ENCODE measurements around the gene DERA. TPM values are rescaled to one million over a fixed set of nuclear protein-coding genes. Genes with fewer than 3 reads are reported as not detected.

The DERA gene
- total and polyA plus RNA-seq, 2 experiments from 2014 or later: 57.2 to 64.7 TPM

DNA sequence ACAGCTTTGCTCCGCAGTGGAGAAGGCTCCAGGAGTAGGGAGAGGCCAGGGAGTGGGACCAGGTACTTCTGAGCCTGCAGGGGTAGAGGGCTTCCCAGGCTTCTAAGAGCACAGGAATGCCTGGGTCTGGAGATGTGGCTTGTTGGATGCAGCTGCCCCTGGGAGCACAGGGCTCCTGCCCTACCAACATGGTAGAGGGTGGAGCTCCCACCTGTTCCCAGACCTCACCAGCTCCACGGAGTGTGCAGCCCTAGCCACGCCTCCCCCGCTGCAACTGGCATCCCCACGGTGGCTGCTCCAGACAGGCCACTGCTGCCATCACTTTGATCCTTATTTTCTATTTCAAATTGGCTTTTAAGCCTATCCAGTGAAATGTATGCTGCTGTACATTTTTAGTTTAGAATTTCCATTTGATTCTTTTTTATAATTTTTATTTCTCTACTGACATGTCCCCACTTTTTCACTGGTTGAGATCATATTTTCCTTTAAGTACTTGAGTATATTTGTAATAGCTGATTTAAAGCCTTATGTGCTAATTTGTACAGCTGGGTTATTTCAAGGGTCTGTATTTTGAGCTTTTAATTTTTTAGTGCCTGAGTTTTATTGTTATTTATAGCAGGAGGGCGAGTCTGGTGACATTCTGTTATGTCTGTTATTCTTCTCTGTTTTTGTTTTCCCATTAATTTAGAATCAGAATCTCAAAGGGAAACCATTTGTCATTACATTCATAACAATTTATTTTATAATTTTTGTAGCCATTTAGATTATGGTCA is 78.0 kb downstream of the DERA start:
- Histone ChIP-seq H3K27ac (no peak overlapping the region), H3K4me2 (no peak overlapping the region), H3K4me3 (no peak overlapping the region), H4K20me1 (ENCODE audit: insufficient read depth, poor library complexity, severe bottlenecking) (no peaks in the 10 kb centered on the region), H2AFZ (no peak overlapping the region), H3K36me3 (replicated peaks; ENCODE audit: insufficient read depth, low read depth) (no peaks in the 10 kb centered on the region), H3K27me3 (no peaks in the 10 kb centered on the region), H3K9me3 (ENCODE audit: low read depth) (no peaks in the 10 kb centered on the region), H3K4me1 (ENCODE audit: insufficient read depth) (peaks cover 2% of the 10 kb centered on the region), H3K79me2 (no peaks in the 10 kb centered on the region), H3K9me2 (replicated peaks; ENCODE audit: insufficient read depth) (no peaks in the 10 kb centered on the region)
- TF ChIP-seq EZH2phosphoT487 (IDR thresholded peaks at IDR 0.05; ENCODE audit: low read depth, severe bottlenecking, unreplicated experiment) (no peak), EZH2 (IDR thresholded peaks at IDR 0.05; ENCODE audit: borderline replicate concordance) (no peak)
- TF ChIP-seq, protein P1, sequence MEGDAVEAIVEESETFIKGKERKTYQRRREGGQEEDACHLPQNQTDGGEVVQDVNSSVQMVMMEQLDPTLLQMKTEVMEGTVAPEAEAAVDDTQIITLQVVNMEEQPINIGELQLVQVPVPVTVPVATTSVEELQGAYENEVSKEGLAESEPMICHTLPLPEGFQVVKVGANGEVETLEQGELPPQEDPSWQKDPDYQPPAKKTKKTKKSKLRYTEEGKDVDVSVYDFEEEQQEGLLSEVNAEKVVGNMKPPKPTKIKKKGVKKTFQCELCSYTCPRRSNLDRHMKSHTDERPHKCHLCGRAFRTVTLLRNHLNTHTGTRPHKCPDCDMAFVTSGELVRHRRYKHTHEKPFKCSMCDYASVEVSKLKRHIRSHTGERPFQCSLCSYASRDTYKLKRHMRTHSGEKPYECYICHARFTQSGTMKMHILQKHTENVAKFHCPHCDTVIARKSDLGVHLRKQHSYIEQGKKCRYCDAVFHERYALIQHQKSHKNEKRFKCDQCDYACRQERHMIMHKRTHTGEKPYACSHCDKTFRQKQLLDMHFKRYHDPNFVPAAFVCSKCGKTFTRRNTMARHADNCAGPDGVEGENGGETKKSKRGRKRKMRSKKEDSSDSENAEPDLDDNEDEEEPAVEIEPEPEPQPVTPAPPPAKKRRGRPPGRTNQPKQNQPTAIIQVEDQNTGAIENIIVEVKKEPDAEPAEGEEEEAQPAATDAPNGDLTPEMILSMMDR (IDR thresholded peaks at IDR 0.05; ENCODE audit: poor library complexity): no peak
- no peak for DNase-seq (ENCODE audit: low spot score)
- 89% methylated on average over 6 of the region's 6 CpGs for WGBS (ENCODE audit: low lambda C conversion rate, missing lambda C conversion rate)

DNA sequence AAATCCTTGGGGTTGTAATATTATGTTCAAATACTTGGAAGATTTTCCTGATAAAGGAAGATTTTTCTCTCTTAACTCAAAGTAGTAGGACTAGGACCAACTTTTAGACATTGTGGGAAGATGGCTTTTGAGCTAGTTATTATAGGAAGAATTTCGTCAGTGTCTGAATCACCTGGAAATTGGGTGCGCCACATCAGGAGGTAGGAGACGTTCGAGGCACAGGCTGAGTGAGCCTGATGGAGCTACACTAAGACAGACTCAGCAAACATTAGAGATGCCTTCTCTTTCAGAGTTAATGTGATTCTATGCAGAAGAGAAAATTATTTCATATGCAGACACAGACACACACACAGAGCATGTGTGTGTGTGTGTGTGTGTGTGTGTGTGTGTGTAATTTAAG is 84.7 kb downstream of the DERA start:
- Histone ChIP-seq H3K27me3 (no peaks in the 10 kb centered on the region), H3K4me3 (no peak overlapping the region), H3K9me2 (replicated peaks; ENCODE audit: insufficient read depth) (no peaks in the 10 kb centered on the region), H3K4me1 (ENCODE audit: insufficient read depth) (peaks cover 6% of the 10 kb centered on the region), H3K79me2 (no peaks in the 10 kb centered on the region), H2AFZ (no peak overlapping the region), H4K20me1 (ENCODE audit: insufficient read depth, poor library complexity, severe bottlenecking) (no peaks in the 10 kb centered on the region), H3K9me3 (ENCODE audit: low read depth) (no peaks in the 10 kb centered on the region), H3K36me3 (replicated peaks; ENCODE audit: insufficient read depth, low read depth) (no peaks in the 10 kb centered on the region), H3K4me2 (no peak overlapping the region), H3K27ac (peak overlapping the region; percentile 25)
- TF ChIP-seq EZH2phosphoT487 (IDR thresholded peaks at IDR 0.05; ENCODE audit: low read depth, severe bottlenecking, unreplicated experiment): no peak
- TF ChIP-seq EZH2 (IDR thresholded peaks at IDR 0.05; ENCODE audit: borderline replicate concordance): no peak
- TF ChIP-seq, protein P1 (IDR thresholded peaks at IDR 0.05; ENCODE audit: poor library complexity): no peak
- DNase-seq (ENCODE audit: low spot score): no peak
- 94% methylated on average over 4 of the region's 4 CpGs for WGBS (ENCODE audit: low lambda C conversion rate, missing lambda C conversion rate)

DNA sequence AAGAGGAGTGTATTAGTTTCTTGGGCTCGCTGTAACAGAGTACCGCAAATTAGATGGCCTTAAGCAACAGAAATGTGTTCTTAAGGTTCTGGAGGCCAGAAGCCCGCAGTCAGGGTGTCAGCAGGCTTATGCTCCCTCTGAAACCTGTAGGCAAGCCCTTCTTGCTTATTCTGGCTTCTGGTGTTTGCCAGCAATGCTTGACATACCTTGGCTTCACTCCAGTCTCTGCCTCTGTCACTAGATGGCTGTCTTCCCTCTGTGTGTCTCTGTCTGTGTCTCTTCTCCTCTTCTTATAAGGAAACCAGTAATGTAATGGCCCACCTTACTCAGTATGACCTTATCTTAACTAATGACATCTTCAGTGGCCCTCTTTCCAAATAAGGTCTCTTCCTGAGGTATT is 85.1 kb downstream of the DERA start:
- Histone ChIP-seq H4K20me1 (ENCODE audit: insufficient read depth, poor library complexity, severe bottlenecking) (no peaks in the 10 kb centered on the region), H2AFZ (no peak overlapping the region), H3K4me1 (ENCODE audit: insufficient read depth) (peaks cover 6% of the 10 kb centered on the region), H3K79me2 (no peaks in the 10 kb centered on the region), H3K4me2 (no peak overlapping the region), H3K9me2 (replicated peaks; ENCODE audit: insufficient read depth) (no peaks in the 10 kb centered on the region), H3K9me3 (ENCODE audit: low read depth) (no peaks in the 10 kb centered on the region), H3K27me3 (no peaks in the 10 kb centered on the region), H3K4me3 (no peak overlapping the region), H3K36me3 (replicated peaks; ENCODE audit: insufficient read depth, low read depth) (no peaks in the 10 kb centered on the region), H3K27ac (peak overlapping the region; percentile 25)
- WGBS (ENCODE audit: low lambda C conversion rate, missing lambda C conversion rate): 91% methylated on average over 3 of the region's 3 CpGs
- peak; percentile 37 for DNase-seq (ENCODE audit: low spot score)
- TF ChIP-seq, protein P1 (IDR thresholded peaks at IDR 0.05; ENCODE audit: poor library complexity): peak; percentile 26
- TF ChIP-seq EZH2phosphoT487 (IDR thresholded peaks at IDR 0.05; ENCODE audit: low read depth, severe bottlenecking, unreplicated experiment): no peak

Measured in hepatocyte (in vitro differentiated cells).